ENCODE measurements around the gene DSCAM. TPM values are rescaled to one million over a fixed set of nuclear protein-coding genes. Genes with fewer than 3 reads are reported as not detected.
A peak's percentile ranks its signal among the peaks of the same experiment; 100 is the strongest.
"Not testable (repeated sequence)": the region's sequence is repeated elsewhere in the genome, so short reads cannot be mapped to it uniquely, and the experiment has no call there.

The DSCAM gene
- total RNA-seq, 1 experiment from 2014 or later = not detected

GRCh38 chr21:40060083-40060677 lies 786.8 kb downstream of the DSCAM start:
- no peak for DNase-seq (ENCODE audit: low spot score)

- no peak for DNase-seq (ENCODE audit: low spot score)
These were observed 789.6 kb downstream of the DSCAM start for GRCh38 chr21:40057331-40057730.

- DNase-seq (ENCODE audit: low spot score) = no peak
These were observed 790.9 kb downstream of the DSCAM start for GRCh38 chr21:40056031-40056430.

GRCh38 chr21:40054403-40054802 lies 792.6 kb downstream of the DSCAM start:
- peak; percentile 66 for DNase-seq (ENCODE audit: low spot score)

- no peak for DNase-seq (ENCODE audit: low spot score)
These were observed 794.0 kb downstream of the DSCAM start for GRCh38 chr21:40053007-40053406.

GRCh38 chr21:40052276-40052675 lies 794.7 kb downstream of the DSCAM start:
- no peak for DNase-seq (ENCODE audit: low spot score)

- no peak for DNase-seq (ENCODE audit: low spot score)
These were observed 795.2 kb downstream of the DSCAM start for GRCh38 chr21:40051801-40052200.

- DNase-seq (ENCODE audit: low spot score) = no peak
These were observed 797.0 kb downstream of the DSCAM start for GRCh38 chr21:40049931-40050290.

- no peak for DNase-seq (ENCODE audit: low spot score)
These were observed 797.7 kb downstream of the DSCAM start for GRCh38 chr21:40049031-40049930.

GRCh38 chr21:40047993-40048730 lies 798.8 kb downstream of the DSCAM start:
- no peak for DNase-seq (ENCODE audit: low spot score)

GRCh38 chr21:40047211-40047610 lies 799.7 kb downstream of the DSCAM start:
- no peak for DNase-seq (ENCODE audit: low spot score)

- DNase-seq (ENCODE audit: low spot score) = no peak
These were observed 803.1 kb downstream of the DSCAM start for GRCh38 chr21:40043866-40044265.

- DNase-seq (ENCODE audit: low spot score) = peak; percentile 9
These were observed 803.5 kb downstream of the DSCAM start for GRCh38 chr21:40043423-40043822.

GRCh38 chr21:40041446-40041845 lies 805.5 kb downstream of the DSCAM start:
- DNase-seq (ENCODE audit: low spot score) = no peak

- DNase-seq (ENCODE audit: low spot score) = not testable (repeated sequence)
These were observed 813.7 kb downstream of the DSCAM start for GRCh38 chr21:40033156-40033782.

GRCh38 chr21:40029888-40030287 lies 817.1 kb downstream of the DSCAM start:
- no peak for DNase-seq (ENCODE audit: low spot score)

GRCh38 chr21:40028393-40028792 lies 818.6 kb downstream of the DSCAM start:
- DNase-seq (ENCODE audit: low spot score) = not testable (repeated sequence)

- DNase-seq (ENCODE audit: low spot score) = no peak
These were observed 825.2 kb downstream of the DSCAM start for GRCh38 chr21:40021558-40022351.

- DNase-seq (ENCODE audit: low spot score) = no peak
These were observed 826.3 kb downstream of the DSCAM start for GRCh38 chr21:40020651-40021050.

- no peak for DNase-seq (ENCODE audit: low spot score)
These were observed 828.0 kb downstream of the DSCAM start for GRCh38 chr21:40018871-40019475.

GRCh38 chr21:40016667-40017066 lies 830.3 kb downstream of the DSCAM start:
- DNase-seq (ENCODE audit: low spot score) = no peak
